BE2C (cell line): ENCODE results near the gene DRC3.
"Not testable (repeated sequence)": the region's sequence is repeated elsewhere in the genome, so short reads cannot be mapped to it uniquely, and the experiment has no call there.

Experiments
- DNase-seq: peaks from one replicate; pipeline ENCODE4 v3.0.0-alpha.2; 2020
- H3K27me3 ChIP-seq: fragments of 250-450 bp; sonication (Bioruptor Pico); 2 replicates; pipeline ENCODE4 v1.5.1; 2020; ENCODE audit warnings: mild to moderate bottlenecking
- H3K36me3 ChIP-seq: fragments of 250-450 bp; sonication (Bioruptor Pico); 2 replicates; pipeline ENCODE4 v1.5.1; 2020; ENCODE audit warnings: mild to moderate bottlenecking
- H3K4me1 ChIP-seq: fragments of 250-450 bp; sonication (Bioruptor Pico); 2 replicates; pipeline ENCODE4 v1.5.1; 2020
- H3K4me3 ChIP-seq: 2 replicates; pipeline ENCODE4 v1.5.1; 2011; ENCODE audit warnings: low read depth, low read length
- H3K9me3 ChIP-seq: fragments of 250-450 bp; sonication (Bioruptor Pico); 2 replicates; pipeline ENCODE4 v1.5.1; 2020
- CTCF ChIP-seq: IDR thresholded peaks from 2 replicates; pipeline ENCODE4 v1.5.1; 2012; ENCODE audit warnings: mild to moderate bottlenecking, low read depth, low read length

Gene DRC3

GRCh38 chr17:17989081-17989480 lies 16.4 kb downstream of the DRC3 start:
- Histone ChIP-seq H3K4me1 (no peaks in the 10 kb centered on the region), H3K9me3 (no peaks in the 10 kb centered on the region), H3K4me3 (no peak overlapping the region), H3K27me3 (no peaks in the 10 kb centered on the region), H3K36me3 (no peaks in the 10 kb centered on the region)
- no peak for DNase-seq
- no peak for TF ChIP-seq CTCF

DNA sequence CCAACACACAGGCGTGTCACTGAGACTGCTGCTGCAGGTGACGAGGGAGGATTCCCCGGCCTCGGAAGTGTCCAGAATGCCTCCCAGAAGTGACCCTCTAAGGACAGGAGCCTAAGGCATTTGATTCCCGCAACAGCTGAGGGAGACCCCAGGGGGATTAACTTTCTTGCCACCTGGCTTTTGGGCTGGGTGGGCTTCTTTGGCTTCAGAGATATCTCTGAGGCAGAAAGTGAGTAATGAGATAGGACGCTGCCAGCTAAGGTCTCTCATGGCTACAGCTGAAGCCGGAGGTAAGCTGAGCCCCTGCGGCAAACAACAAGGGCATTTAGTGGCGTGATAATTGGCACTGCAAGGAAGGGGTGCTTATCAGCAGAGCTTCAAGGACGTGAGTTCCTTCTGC lies 17.0 kb downstream of the DRC3 start:
- TF ChIP-seq CTCF, result no peak
- peaks cover 3% of the 10 kb centered on the region; the same call in 1 of the 2 replicates for H3K4me1 ChIP-seq
- no peaks in the 10 kb centered on the region for H3K27me3 ChIP-seq
- H3K4me3 ChIP-seq, result no peak overlapping the region
- H3K9me3 ChIP-seq, result no peaks in the 10 kb centered on the region
- no peaks in the 10 kb centered on the region for H3K36me3 ChIP-seq
- no peak for DNase-seq

DNA sequence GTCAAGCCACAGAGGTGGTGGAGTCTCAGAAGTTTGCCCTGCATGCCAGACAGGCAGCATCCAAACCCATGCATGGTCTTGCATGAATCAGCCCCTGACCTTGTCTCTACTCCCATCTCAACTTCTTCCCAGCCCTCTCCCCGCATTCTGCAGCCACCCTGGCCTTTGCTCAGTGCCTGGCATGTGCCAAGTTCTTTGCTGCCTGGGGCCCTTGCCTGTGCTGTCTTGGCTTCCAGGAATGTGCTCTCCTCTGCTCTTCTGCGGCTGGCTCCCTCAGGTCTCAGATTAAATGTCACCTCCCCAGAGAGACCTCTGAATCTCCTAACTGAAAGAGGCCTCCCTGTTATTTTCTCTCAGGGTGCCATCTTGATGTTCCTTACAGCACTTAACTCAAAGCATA lies 17.6 kb downstream of the DRC3 start:
- peaks cover 4% of the 10 kb centered on the region; the same call in 1 of the 2 replicates for H3K4me1 ChIP-seq
- no peaks in the 10 kb centered on the region for H3K27me3 ChIP-seq
- no peak for DNase-seq
- no peak overlapping the region for H3K4me3 ChIP-seq
- no peaks in the 10 kb centered on the region for H3K9me3 ChIP-seq
- TF ChIP-seq CTCF, result no peak
- H3K36me3 ChIP-seq, result no peaks in the 10 kb centered on the region

DNA sequence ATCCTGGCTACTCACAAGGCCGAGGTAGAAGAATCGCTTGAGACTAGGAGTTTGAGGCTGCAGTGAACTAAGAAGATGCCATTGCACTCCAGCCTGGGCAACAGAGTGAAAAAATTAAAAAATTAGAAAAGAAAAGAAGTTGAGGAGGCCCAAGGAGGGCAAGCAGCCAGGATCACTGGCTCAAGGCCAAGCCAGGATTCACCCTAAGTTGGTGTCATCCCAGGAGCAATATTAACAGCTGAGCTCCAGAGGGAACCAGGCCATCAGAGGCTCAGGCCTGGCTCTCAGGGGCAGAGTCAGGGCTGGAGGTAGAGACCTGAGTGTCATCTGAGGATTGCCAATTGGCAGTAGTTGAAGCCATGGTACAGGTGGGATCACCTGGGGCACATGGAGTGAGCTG lies 20.7 kb downstream of the DRC3 start:
- no peak for TF ChIP-seq CTCF
- no peaks in the 10 kb centered on the region for H3K36me3 ChIP-seq
- H3K4me3 ChIP-seq, result no peak overlapping the region
- no peaks in the 10 kb centered on the region for H3K27me3 ChIP-seq
- no peaks in the 10 kb centered on the region for H3K9me3 ChIP-seq
- H3K4me1 ChIP-seq, result peaks cover 4% of the 10 kb centered on the region; the same call in 1 of the 2 replicates
- no peak for DNase-seq

DNA sequence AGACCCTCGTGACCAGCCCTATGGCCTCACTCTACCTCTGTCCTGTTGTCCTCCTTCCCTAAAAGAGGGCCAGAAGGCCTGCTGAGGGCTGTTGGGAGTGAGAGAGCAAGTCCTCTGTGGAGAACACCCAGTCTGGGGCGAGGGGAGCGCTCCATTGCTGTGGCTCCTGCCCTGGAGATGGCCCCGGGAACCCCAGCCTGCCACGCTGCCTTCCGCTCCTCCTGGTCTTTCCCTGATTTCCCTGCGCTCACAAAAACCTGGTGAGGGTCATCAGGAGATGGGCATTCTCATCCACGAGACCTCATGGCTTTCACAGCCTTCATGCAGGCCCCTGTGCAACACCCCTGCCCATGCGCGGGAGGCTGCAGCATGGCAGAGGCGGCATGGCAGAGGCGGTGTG lies 21.2 kb downstream of the DRC3 start:
- Histone ChIP-seq H3K9me3 (no peaks in the 10 kb centered on the region), H3K36me3 (no peaks in the 10 kb centered on the region), H3K4me3 (no peak overlapping the region), H3K27me3 (no peaks in the 10 kb centered on the region), H3K4me1 (peaks cover 4% of the 10 kb centered on the region; the same call in 1 of the 2 replicates)
- no peak for TF ChIP-seq CTCF
- DNase-seq, result no peak

DNA sequence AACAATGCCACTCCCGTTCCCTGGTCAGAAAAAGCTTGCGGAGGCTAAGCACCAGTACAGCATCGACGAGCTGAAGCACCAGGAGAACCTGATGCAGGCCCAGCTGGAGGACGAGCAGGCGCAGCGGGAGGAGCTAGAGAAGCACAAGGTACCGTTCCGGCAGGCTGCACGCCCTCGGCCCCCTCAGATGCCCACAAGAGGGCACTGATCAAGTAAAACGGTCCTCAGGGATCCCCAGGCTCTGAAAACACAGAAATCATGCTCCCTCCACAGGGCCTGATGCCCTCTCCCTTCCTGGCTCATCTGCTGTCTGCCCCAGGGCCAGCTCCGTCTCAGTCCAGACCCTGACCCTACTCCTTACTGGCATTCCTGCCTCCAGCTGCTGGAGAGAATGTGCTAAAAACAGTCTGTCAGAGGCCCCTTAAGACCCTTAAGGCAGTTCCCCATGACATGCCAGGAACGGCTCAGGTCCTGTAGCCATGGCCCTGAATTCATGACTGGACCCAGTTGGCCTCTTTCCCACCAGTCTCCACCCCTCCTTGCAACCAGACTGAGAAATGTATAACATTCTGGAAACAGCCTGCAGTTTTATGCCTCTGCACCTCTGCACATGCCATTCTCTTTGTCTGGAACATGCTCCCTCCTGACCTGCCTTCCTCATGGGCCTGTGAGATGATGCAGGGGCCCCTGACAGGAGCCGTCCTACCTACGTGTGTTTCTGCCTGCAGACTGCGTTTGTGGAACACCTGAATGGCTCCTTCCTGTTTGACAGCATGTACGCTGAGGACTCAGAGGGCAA lies 21.8 kb downstream of the DRC3 start:
- DNase-seq, result peak; percentile 64
- no peaks in the 10 kb centered on the region for H3K27me3 ChIP-seq
- H3K36me3 ChIP-seq, result no peaks in the 10 kb centered on the region
- peaks cover 4% of the 10 kb centered on the region; the same call in 1 of the 2 replicates for H3K4me1 ChIP-seq
- H3K9me3 ChIP-seq, result no peaks in the 10 kb centered on the region
- peak; percentile 49 for TF ChIP-seq CTCF
- H3K4me3 ChIP-seq, result no peak overlapping the region

DNA sequence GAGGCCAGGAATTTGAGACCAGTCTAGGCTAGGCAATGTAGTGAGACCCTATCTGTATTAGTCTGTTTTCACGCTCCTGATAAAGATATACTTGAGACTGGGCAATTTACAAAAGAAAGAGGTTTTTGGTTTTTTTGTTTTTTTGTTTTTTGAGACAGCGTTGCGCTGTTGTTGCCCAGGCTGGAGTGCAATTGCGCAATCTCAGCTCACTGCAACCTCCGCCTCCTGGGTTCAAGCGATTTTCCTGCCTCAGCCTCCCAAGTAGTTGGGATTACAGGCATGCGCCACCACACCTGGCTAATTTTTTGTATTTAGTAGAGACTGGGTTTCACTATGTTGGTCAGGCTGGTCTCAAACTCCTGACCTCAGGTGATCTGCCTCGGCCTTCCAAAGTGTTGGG lies 23.2 kb downstream of the DRC3 start:
- not testable (repeated sequence) for DNase-seq, H3K27me3 ChIP-seq, H3K4me1 ChIP-seq, H3K36me3 ChIP-seq, H3K9me3 ChIP-seq, H3K4me3 ChIP-seq
